MM.1S (cell line): ENCODE results near the gene NDUFS8.

Experiments used
- EZH2 ChIP-seq: fragments of 300-600 bp; sonication (generic); optimal IDR thresholded peaks from 2 replicates; pipeline ENCODE3; 2017; ENCODE audit warnings: low read depth, mild to moderate bottlenecking, antibody characterized with exemption, low read length, mixed read lengths
- TF ChIP-seq, protein P1 (sequence below): fragments of 300-600 bp; sonication (generic); IDR thresholded peaks from 2 replicates; pipeline ENCODE4 v1.5.1; 2016; ENCODE audit warnings: antibody characterized with exemption, low read length, mixed read lengths

DNA sequence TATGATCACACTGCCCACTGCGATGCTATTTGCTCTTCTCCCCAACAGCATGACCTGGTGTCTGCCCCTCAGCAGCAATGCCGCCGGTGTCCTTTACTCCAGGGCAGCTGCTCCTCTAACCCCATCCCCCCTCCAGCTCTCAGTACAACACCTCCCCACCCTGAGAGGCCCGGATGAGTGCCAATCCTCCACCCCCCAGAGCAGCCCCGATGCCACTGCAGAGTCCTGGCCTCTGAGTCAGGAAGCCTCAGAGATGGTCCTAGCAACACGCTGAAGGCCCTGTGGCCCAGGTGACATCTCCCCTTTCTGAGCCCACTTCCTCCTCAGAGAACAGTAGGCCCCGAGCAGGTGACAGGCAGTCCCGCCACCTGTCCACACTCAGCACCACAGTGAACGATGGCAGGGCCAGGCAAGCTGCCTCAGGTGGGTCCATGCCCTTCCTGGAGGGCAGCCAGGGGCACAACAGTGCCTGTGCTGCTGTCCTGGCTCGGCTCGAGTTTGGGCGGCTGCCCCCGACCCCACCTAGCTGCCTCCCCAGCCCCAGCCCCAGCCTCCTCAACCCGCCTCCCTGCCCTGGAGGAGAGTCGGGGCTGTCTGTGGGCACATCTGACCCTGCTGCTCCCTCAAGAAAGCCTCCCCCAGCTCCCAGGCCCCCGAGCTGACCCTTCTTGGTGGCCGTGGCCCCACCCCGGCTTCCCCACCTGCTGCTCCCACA, 3.9 kb upstream of the NDUFS8 start:
- TF ChIP-seq, protein P1, sequence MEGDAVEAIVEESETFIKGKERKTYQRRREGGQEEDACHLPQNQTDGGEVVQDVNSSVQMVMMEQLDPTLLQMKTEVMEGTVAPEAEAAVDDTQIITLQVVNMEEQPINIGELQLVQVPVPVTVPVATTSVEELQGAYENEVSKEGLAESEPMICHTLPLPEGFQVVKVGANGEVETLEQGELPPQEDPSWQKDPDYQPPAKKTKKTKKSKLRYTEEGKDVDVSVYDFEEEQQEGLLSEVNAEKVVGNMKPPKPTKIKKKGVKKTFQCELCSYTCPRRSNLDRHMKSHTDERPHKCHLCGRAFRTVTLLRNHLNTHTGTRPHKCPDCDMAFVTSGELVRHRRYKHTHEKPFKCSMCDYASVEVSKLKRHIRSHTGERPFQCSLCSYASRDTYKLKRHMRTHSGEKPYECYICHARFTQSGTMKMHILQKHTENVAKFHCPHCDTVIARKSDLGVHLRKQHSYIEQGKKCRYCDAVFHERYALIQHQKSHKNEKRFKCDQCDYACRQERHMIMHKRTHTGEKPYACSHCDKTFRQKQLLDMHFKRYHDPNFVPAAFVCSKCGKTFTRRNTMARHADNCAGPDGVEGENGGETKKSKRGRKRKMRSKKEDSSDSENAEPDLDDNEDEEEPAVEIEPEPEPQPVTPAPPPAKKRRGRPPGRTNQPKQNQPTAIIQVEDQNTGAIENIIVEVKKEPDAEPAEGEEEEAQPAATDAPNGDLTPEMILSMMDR = no peak
- TF ChIP-seq EZH2 = no peak
